HUES48 (cell line): ENCODE measurements around the gene IMPDH1.
A peak's percentile ranks its signal among the peaks of the same experiment; 100 is the strongest.

Source experiments
- H3K27ac ChIP-seq: one replicate; pipeline ENCODE4 v1.7.0; 2013; ENCODE audit warnings: low read depth, low read length, inconsistent platforms
- H3K27me3 ChIP-seq: 2 replicates; pipeline ENCODE4 v1.6.1; 2013; ENCODE audit warnings: mild to moderate bottlenecking, low read length; ENCODE audit not compliant: control insufficient read depth, insufficient read depth
- H3K36me3 ChIP-seq: 2 replicates; pipeline ENCODE4 v1.6.1; 2013; ENCODE audit warnings: low read length; ENCODE audit not compliant: control insufficient read depth, insufficient read depth
- H3K4me1 ChIP-seq: 2 replicates; pipeline ENCODE4 v1.6.1; 2013; ENCODE audit warnings: mild to moderate bottlenecking, low read length; ENCODE audit not compliant: control insufficient read depth, insufficient read depth
- H3K4me3 ChIP-seq: 2 replicates; pipeline ENCODE4 v1.5.1; 2013; ENCODE audit warnings: mild to moderate bottlenecking, low read depth, low read length
- H3K9ac ChIP-seq: 2 replicates; pipeline ENCODE4 v1.6.1; 2013; ENCODE audit warnings: mild to moderate bottlenecking, low read depth, low read length, moderate library complexity
- H3K9me3 ChIP-seq: 2 replicates; pipeline ENCODE4 v1.6.1; 2013; ENCODE audit warnings: low read length; ENCODE audit not compliant: control insufficient read depth, insufficient read depth

Gene IMPDH1

GRCh38 chr7:128431754-128432153 is 22.0 kb upstream of the IMPDH1 start:
- Histone ChIP-seq H3K36me3 (no peaks in the 10 kb centered on the region), H3K4me1 (peaks cover 27% of the 10 kb centered on the region), H3K27ac (peak overlapping the region; percentile 16), H3K9me3 (no peaks in the 10 kb centered on the region), H3K27me3 (no peaks in the 10 kb centered on the region), H3K9ac (no peak overlapping the region), H3K4me3 (no peak overlapping the region)

- Histone ChIP-seq H3K27ac (peak overlapping the region; percentile 16), H3K9ac (no peak overlapping the region), H3K4me3 (no peak overlapping the region), H3K4me1 (peaks cover 27% of the 10 kb centered on the region), H3K9me3 (no peaks in the 10 kb centered on the region), H3K27me3 (no peaks in the 10 kb centered on the region), H3K36me3 (no peaks in the 10 kb centered on the region)
Observed at GRCh38 chr7:128431221-128431620, 21.4 kb upstream of the IMPDH1 start.

- no peaks in the 10 kb centered on the region for H3K27me3 ChIP-seq
- no peak overlapping the region for H3K9ac ChIP-seq
- H3K27ac ChIP-seq = no peak overlapping the region
- no peak overlapping the region for H3K4me3 ChIP-seq
- no peaks in the 10 kb centered on the region for H3K9me3 ChIP-seq
- no peaks in the 10 kb centered on the region for H3K36me3 ChIP-seq
- H3K4me1 ChIP-seq = peaks cover 21% of the 10 kb centered on the region
Observed at GRCh38 chr7:128430207-128430606, 20.4 kb upstream of the IMPDH1 start.

- H3K27ac ChIP-seq = no peak overlapping the region
- no peak overlapping the region for H3K4me3 ChIP-seq
- H3K4me1 ChIP-seq = peaks cover 11% of the 10 kb centered on the region
- no peaks in the 10 kb centered on the region for H3K36me3 ChIP-seq
- H3K9ac ChIP-seq = no peak overlapping the region
- no peaks in the 10 kb centered on the region for H3K9me3 ChIP-seq
- H3K27me3 ChIP-seq = no peaks in the 10 kb centered on the region
Observed at GRCh38 chr7:128427289-128427891, 17.6 kb upstream of the IMPDH1 start.

GRCh38 chr7:128425850-128426249 is 16.1 kb upstream of the IMPDH1 start:
- H3K36me3 ChIP-seq = no peaks in the 10 kb centered on the region
- no peak overlapping the region for H3K4me3 ChIP-seq
- no peaks in the 10 kb centered on the region for H3K9me3 ChIP-seq
- no peak overlapping the region for H3K9ac ChIP-seq
- H3K4me1 ChIP-seq = no peaks in the 10 kb centered on the region
- no peaks in the 10 kb centered on the region for H3K27me3 ChIP-seq
- no peak overlapping the region for H3K27ac ChIP-seq

- H3K4me3 ChIP-seq = no peak overlapping the region
- no peaks in the 10 kb centered on the region for H3K9me3 ChIP-seq
- H3K36me3 ChIP-seq = no peaks in the 10 kb centered on the region
- H3K9ac ChIP-seq = no peak overlapping the region
- H3K27ac ChIP-seq = no peak overlapping the region
- no peaks in the 10 kb centered on the region for H3K27me3 ChIP-seq
- H3K4me1 ChIP-seq = no peaks in the 10 kb centered on the region
Observed at GRCh38 chr7:128424686-128425275, 15.0 kb upstream of the IMPDH1 start.

GRCh38 chr7:128422842-128423241 is 13.1 kb upstream of the IMPDH1 start:
- no peaks in the 10 kb centered on the region for H3K27me3 ChIP-seq
- H3K4me1 ChIP-seq = no peaks in the 10 kb centered on the region
- H3K9me3 ChIP-seq = no peaks in the 10 kb centered on the region
- H3K4me3 ChIP-seq = no peak overlapping the region
- no peaks in the 10 kb centered on the region for H3K36me3 ChIP-seq
- H3K27ac ChIP-seq = no peak overlapping the region
- no peak overlapping the region for H3K9ac ChIP-seq

- Histone ChIP-seq H3K4me3 (no peak overlapping the region), H3K4me1 (no peaks in the 10 kb centered on the region), H3K9ac (no peak overlapping the region), H3K9me3 (no peaks in the 10 kb centered on the region), H3K27me3 (no peaks in the 10 kb centered on the region), H3K27ac (no peak overlapping the region), H3K36me3 (no peaks in the 10 kb centered on the region)
Observed at GRCh38 chr7:128422037-128422436, 12.3 kb upstream of the IMPDH1 start.

GRCh38 chr7:128421384-128421783 is 11.6 kb upstream of the IMPDH1 start:
- H3K9ac ChIP-seq = no peak overlapping the region
- H3K4me1 ChIP-seq = no peaks in the 10 kb centered on the region
- no peaks in the 10 kb centered on the region for H3K9me3 ChIP-seq
- no peak overlapping the region for H3K4me3 ChIP-seq
- no peaks in the 10 kb centered on the region for H3K36me3 ChIP-seq
- H3K27me3 ChIP-seq = no peaks in the 10 kb centered on the region
- H3K27ac ChIP-seq = no peak overlapping the region

- no peaks in the 10 kb centered on the region for H3K27me3 ChIP-seq
- no peaks in the 10 kb centered on the region for H3K9me3 ChIP-seq
- no peaks in the 10 kb centered on the region for H3K36me3 ChIP-seq
- no peak overlapping the region for H3K4me3 ChIP-seq
- H3K9ac ChIP-seq = no peak overlapping the region
- no peaks in the 10 kb centered on the region for H3K4me1 ChIP-seq
- H3K27ac ChIP-seq = no peak overlapping the region
Observed at GRCh38 chr7:128420773-128421172, 11.0 kb upstream of the IMPDH1 start.

GRCh38 chr7:128419257-128419656 is 9.5 kb upstream of the IMPDH1 start:
- Histone ChIP-seq H3K9ac (no peak overlapping the region), H3K4me3 (no peak overlapping the region), H3K36me3 (no peaks in the 10 kb centered on the region)

More at GRCh38 chr7:128419257-128419656, 9.5 kb upstream of the IMPDH1 start:
- H3K27me3 ChIP-seq = no peaks in the 10 kb centered on the region; the same call in 1 of the 2 replicates
- no peaks in the 10 kb centered on the region for H3K4me1 ChIP-seq
- H3K27ac ChIP-seq = no peak overlapping the region
- H3K9me3 ChIP-seq = no peaks in the 10 kb centered on the region
